Measurements from ENCODE around the gene HS6ST3. TPM values are rescaled to one million over a fixed set of nuclear protein-coding genes. Genes with fewer than 3 reads are reported as not detected.
"Not testable (repeated sequence)": the region's sequence is repeated elsewhere in the genome, so short reads cannot be mapped to it uniquely, and the experiment has no call there.

HS6ST3 gene
- total RNA-seq, 1 donor = 0.36 TPM

- DNase-seq (ENCODE audit: low read depth) = no peak
- TF ChIP-seq CTCF (IDR thresholded peaks at IDR 0.05; ENCODE audit: insufficient read depth, low read length) = no peak
- no peak overlapping the region for H3K4me3 ChIP-seq (ENCODE audit: low read depth, low read length)
These were observed 23.0 kb downstream of the HS6ST3 start for GRCh38 chr13:96112936-96113335.

- not testable (repeated sequence) for DNase-seq (ENCODE audit: low read depth); H3K4me3 ChIP-seq (ENCODE audit: low read depth, low read length)
These were observed 25.5 kb downstream of the HS6ST3 start for GRCh38 chr13:96115368-96115767.

GRCh38 chr13:96119921-96120320 lies 30.0 kb downstream of the HS6ST3 start:
- no peak overlapping the region for H3K4me3 ChIP-seq (ENCODE audit: low read depth, low read length)
- no peak for TF ChIP-seq CTCF (IDR thresholded peaks at IDR 0.05; ENCODE audit: insufficient read depth, low read length)

GRCh38 chr13:96130818-96131340 lies 41.0 kb downstream of the HS6ST3 start:
- no peak for TF ChIP-seq CTCF (IDR thresholded peaks at IDR 0.05; ENCODE audit: insufficient read depth, low read length)
- no peak overlapping the region for H3K4me3 ChIP-seq (ENCODE audit: low read depth, low read length)
- no peak for DNase-seq (ENCODE audit: low read depth)

More at GRCh38 chr13:96119921-96120320, 30.0 kb downstream of the HS6ST3 start:
- no peak for DNase-seq (ENCODE audit: low read depth)

- TF ChIP-seq CTCF (IDR thresholded peaks at IDR 0.05; ENCODE audit: insufficient read depth, low read length) = peak; percentile 38
- DNase-seq (ENCODE audit: low read depth) = peak; percentile 63
- H3K4me3 ChIP-seq (ENCODE audit: low read depth, low read length) = no peak overlapping the region
These were observed 51.1 kb downstream of the HS6ST3 start for GRCh38 chr13:96141032-96141431.

- DNase-seq (ENCODE audit: low read depth) = no peak
- TF ChIP-seq CTCF (IDR thresholded peaks at IDR 0.05; ENCODE audit: insufficient read depth, low read length) = no peak
These were observed 69.8 kb downstream of the HS6ST3 start for GRCh38 chr13:96159725-96160124.

GRCh38 chr13:96161141-96161540 lies 71.2 kb downstream of the HS6ST3 start:
- TF ChIP-seq CTCF (IDR thresholded peaks at IDR 0.05; ENCODE audit: insufficient read depth, low read length) = no peak
- no peak for DNase-seq (ENCODE audit: low read depth)
- no peak overlapping the region for H3K4me3 ChIP-seq (ENCODE audit: low read depth, low read length)

More at GRCh38 chr13:96159725-96160124, 69.8 kb downstream of the HS6ST3 start:
- no peak overlapping the region for H3K4me3 ChIP-seq (ENCODE audit: low read depth, low read length)
